MG63 (cell line): Measurements from ENCODE around the gene POU6F2. TPM values are rescaled to one million over a fixed set of nuclear protein-coding genes. Genes with fewer than 3 reads are reported as not detected.
"Not testable (repeated sequence)": the region's sequence is repeated elsewhere in the genome, so short reads cannot be mapped to it uniquely, and the experiment has no call there.

Experiments
- DNase-seq: peaks from one replicate; pipeline ENCODE4 v3.0.0-alpha.2; 2020
- H3K27me3 ChIP-seq: fragments of 250-450 bp; sonication (Bioruptor Pico); 2 replicates; pipeline ENCODE4 v1.5.1; 2020; ENCODE audit warnings: mild to moderate bottlenecking, moderate library complexity
- H3K36me3 ChIP-seq: fragments of 250-450 bp; sonication (Bioruptor Pico); 2 replicates; pipeline ENCODE4 v1.5.1; 2020; ENCODE audit warnings: mild to moderate bottlenecking, moderate library complexity
- H3K4me3 ChIP-seq: fragments of 250-450 bp; sonication (Bioruptor Pico); 2 replicates; pipeline ENCODE4 v1.5.1; 2020; ENCODE audit warnings: mild to moderate bottlenecking, moderate library complexity
- H3K9me3 ChIP-seq: fragments of 250-450 bp; sonication (Bioruptor Pico); 2 replicates; pipeline ENCODE4 v1.5.1; 2020; ENCODE audit warnings: mild to moderate bottlenecking, moderate library complexity
- total RNA-seq: library from RNA; depleted of rRNA; stranded (reverse); fragments of >200 nt; shearing (Covaris generic); gene quantifications from 2 replicates; pipeline ENCODE4 v1.2.3, GENCODE V29; 2014; ENCODE audit warnings: low replicate concordance

POU6F2 gene
- total RNA-seq, 1 experiment from 2014 or later, result not detected

- Histone ChIP-seq H3K27me3 (no peaks in the 10 kb centered on the region), H3K36me3 (no peaks in the 10 kb centered on the region), H3K4me3 (no peak overlapping the region), H3K9me3 (no peaks in the 10 kb centered on the region; the same call in 1 of the 2 replicates)
- DNase-seq, result peak; percentile 15
Measured at GRCh38 chr7:39353615-39354376, 376.1 kb downstream of the POU6F2 start.

GRCh38 chr7:39355664-39356063 lies 378.0 kb downstream of the POU6F2 start:
- DNase-seq, result no peak
- H3K36me3 ChIP-seq, result no peaks in the 10 kb centered on the region

GRCh38 chr7:39356172-39356925 lies 378.6 kb downstream of the POU6F2 start:
- no peaks in the 10 kb centered on the region for H3K27me3 ChIP-seq
- DNase-seq, result no peak
- no peaks in the 10 kb centered on the region; the same call in 1 of the 2 replicates for H3K9me3 ChIP-seq
- H3K36me3 ChIP-seq, result no peaks in the 10 kb centered on the region
- no peak overlapping the region for H3K4me3 ChIP-seq

More at GRCh38 chr7:39355664-39356063, 378.0 kb downstream of the POU6F2 start:
- no peak overlapping the region for H3K4me3 ChIP-seq
- H3K27me3 ChIP-seq, result no peaks in the 10 kb centered on the region
- H3K9me3 ChIP-seq, result no peaks in the 10 kb centered on the region; the same call in 1 of the 2 replicates

GRCh38 chr7:39357648-39358047 lies 379.9 kb downstream of the POU6F2 start:
- no peak for DNase-seq
- Histone ChIP-seq H3K36me3 (no peaks in the 10 kb centered on the region), H3K27me3 (no peaks in the 10 kb centered on the region)

GRCh38 chr7:39360038-39360437 lies 382.3 kb downstream of the POU6F2 start:
- Histone ChIP-seq H3K4me3 (no peak overlapping the region), H3K36me3 (no peaks in the 10 kb centered on the region), H3K27me3 (no peaks in the 10 kb centered on the region), H3K9me3 (no peaks in the 10 kb centered on the region; the same call in 1 of the 2 replicates)
- no peak for DNase-seq

More at GRCh38 chr7:39357648-39358047, 379.9 kb downstream of the POU6F2 start:
- no peak overlapping the region for H3K4me3 ChIP-seq
- no peaks in the 10 kb centered on the region; the same call in 1 of the 2 replicates for H3K9me3 ChIP-seq

GRCh38 chr7:39360766-39361165 lies 383.1 kb downstream of the POU6F2 start:
- no peak overlapping the region for H3K4me3 ChIP-seq
- no peak for DNase-seq
- no peaks in the 10 kb centered on the region for H3K27me3 ChIP-seq
- H3K36me3 ChIP-seq, result no peaks in the 10 kb centered on the region
- no peaks in the 10 kb centered on the region; the same call in 1 of the 2 replicates for H3K9me3 ChIP-seq

GRCh38 chr7:39365751-39366295 lies 388.1 kb downstream of the POU6F2 start:
- Histone ChIP-seq H3K9me3 (no peaks in the 10 kb centered on the region), H3K27me3 (no peaks in the 10 kb centered on the region), H3K4me3 (no peak overlapping the region), H3K36me3 (no peaks in the 10 kb centered on the region)
- DNase-seq, result no peak

- no peak for DNase-seq
- H3K27me3 ChIP-seq, result no peaks in the 10 kb centered on the region
- no peaks in the 10 kb centered on the region for H3K9me3 ChIP-seq
- H3K4me3 ChIP-seq, result no peak overlapping the region
- H3K36me3 ChIP-seq, result no peaks in the 10 kb centered on the region
Measured at GRCh38 chr7:39367451-39367850, 389.7 kb downstream of the POU6F2 start.

- Histone ChIP-seq H3K4me3 (no peak overlapping the region), H3K9me3 (no peaks in the 10 kb centered on the region), H3K36me3 (no peaks in the 10 kb centered on the region), H3K27me3 (no peaks in the 10 kb centered on the region)
- DNase-seq, result no peak
Measured at GRCh38 chr7:39367943-39368342, 390.2 kb downstream of the POU6F2 start.

GRCh38 chr7:39372383-39372782 lies 394.7 kb downstream of the POU6F2 start:
- H3K4me3 ChIP-seq, result no peak overlapping the region
- no peak for DNase-seq
- no peaks in the 10 kb centered on the region for H3K9me3 ChIP-seq
- no peaks in the 10 kb centered on the region for H3K27me3 ChIP-seq
- no peaks in the 10 kb centered on the region for H3K36me3 ChIP-seq

GRCh38 chr7:39374436-39375040 lies 396.8 kb downstream of the POU6F2 start:
- Histone ChIP-seq H3K4me3 (no peak overlapping the region), H3K36me3 (no peaks in the 10 kb centered on the region), H3K9me3 (no peaks in the 10 kb centered on the region), H3K27me3 (no peaks in the 10 kb centered on the region)
- DNase-seq, result no peak

GRCh38 chr7:39375047-39375873 lies 397.6 kb downstream of the POU6F2 start:
- no peak for DNase-seq
- H3K36me3 ChIP-seq, result no peaks in the 10 kb centered on the region

GRCh38 chr7:39375874-39376190 lies 398.1 kb downstream of the POU6F2 start:
- Histone ChIP-seq H3K36me3 (no peaks in the 10 kb centered on the region), H3K4me3 (no peak overlapping the region), H3K9me3 (no peaks in the 10 kb centered on the region), H3K27me3 (no peaks in the 10 kb centered on the region)
- no peak for DNase-seq

More at GRCh38 chr7:39375047-39375873, 397.6 kb downstream of the POU6F2 start:
- Histone ChIP-seq H3K27me3 (no peaks in the 10 kb centered on the region), H3K4me3 (no peak overlapping the region), H3K9me3 (no peaks in the 10 kb centered on the region)

- H3K27me3 ChIP-seq, H3K36me3 ChIP-seq, H3K4me3 ChIP-seq, H3K9me3 ChIP-seq, DNase-seq: not testable (repeated sequence)
Measured at GRCh38 chr7:39376881-39377280, 399.2 kb downstream of the POU6F2 start.

GRCh38 chr7:39379416-39379815 lies 401.7 kb downstream of the POU6F2 start:
- no peak for DNase-seq
- Histone ChIP-seq H3K36me3 (no peaks in the 10 kb centered on the region), H3K9me3 (no peaks in the 10 kb centered on the region), H3K27me3 (no peaks in the 10 kb centered on the region), H3K4me3 (no peak overlapping the region)

GRCh38 chr7:39383136-39383535 lies 405.4 kb downstream of the POU6F2 start:
- Histone ChIP-seq H3K4me3 (no peak overlapping the region), H3K27me3 (no peaks in the 10 kb centered on the region), H3K9me3 (no peaks in the 10 kb centered on the region), H3K36me3 (no peaks in the 10 kb centered on the region)
- DNase-seq, result no peak
